K562 (cell line): ENCODE results near the gene FBXO27. TPM values are rescaled to one million over a fixed set of nuclear protein-coding genes. Genes with fewer than 3 reads are reported as not detected.

Experiments used
- CCAR2 ChIP-seq: fragments of 200-400 bp; formaldehyde crosslinking; IDR thresholded peaks from 2 replicates; pipeline ENCODE4 v1.6.1; 2017; ENCODE audit warnings: mild to moderate bottlenecking, low read depth, low read length
- CHD2 ChIP-seq: IDR thresholded peaks from 2 replicates; pipeline ENCODE4 v1.6.1; 2011; ENCODE audit warnings: low read depth, low read length
- FOS ChIP-seq: IDR thresholded peaks from 3 replicates; pipeline ENCODE4 v1.6.1; 2011; ENCODE audit not compliant: insufficient read length; ENCODE audit errors: extremely low read depth
- FOXA1 ChIP-seq: fragments of 450-650 bp; IDR thresholded peaks from 2 replicates; pipeline ENCODE4 v1.6.1; 2016; ENCODE audit warnings: mild to moderate bottlenecking, borderline replicate concordance
- MTA3 ChIP-seq: fragments of 450-650 bp; formaldehyde crosslinking; IDR thresholded peaks from 2 replicates; pipeline ENCODE4 v1.6.1; 2017; ENCODE audit warnings: mild to moderate bottlenecking, borderline replicate concordance
- PHB2 ChIP-seq: fragments of 450-650 bp; IDR thresholded peaks from 2 replicates; pipeline ENCODE4 v1.6.1; 2017; ENCODE audit warnings: low read depth
- RBM17 ChIP-seq: fragments of 200-400 bp; formaldehyde crosslinking; IDR thresholded peaks from 2 replicates; pipeline ENCODE4 v1.6.1; 2017; ENCODE audit warnings: low read depth, mild to moderate bottlenecking, low read length, borderline replicate concordance
- SIN3A ChIP-seq, 2 experiments: fragments of 150-350 bp in 1 of 2; IDR thresholded peaks; 2 replicates each; pipeline ENCODE4 v1.6.1; 2011 to 2016; ENCODE audit warnings: borderline replicate concordance in 2 of 2, low read depth in 2 of 2, low read length in 2 of 2, mild to moderate bottlenecking in 2 of 2, moderate library complexity in 2 of 2; ENCODE audit not compliant: control insufficient read depth in 1 of 2
- U2AF2 ChIP-seq: fragments of 200-400 bp; formaldehyde crosslinking; optimal IDR thresholded peaks from 2 replicates; pipeline ENCODE3; 2017; ENCODE audit warnings: low read depth, mild to moderate bottlenecking, low read length
- ZBTB7A ChIP-seq: IDR thresholded peaks from 2 replicates; pipeline ENCODE4 v1.6.1; 2011; ENCODE audit warnings: low read depth, mild to moderate bottlenecking, low read length, moderate library complexity, borderline replicate concordance; ENCODE audit not compliant: control insufficient read depth
- ZNF274 ChIP-seq: IDR thresholded peaks from 2 replicates; pipeline ENCODE4 v1.6.1; 2011; ENCODE audit warnings: low read depth, mild to moderate bottlenecking, low read length, moderate library complexity, borderline replicate concordance
- ZNF354B ChIP-seq: fragments of 250-450 bp; sonication (Bioruptor Pico); IDR thresholded peaks from 2 replicates; pipeline ENCODE4 v1.4.0; 2020
- polyA plus RNA-seq, 8 experiments: library from polyadenylated mRNA; depleted of rRNA in 4 of 8; stranded (reverse) in 5 of 8; unstranded in 3 of 8; fragments of >200 nt; fragmentation: Nextera tagmentation in 2 of 8; fragmentation: Illumina TruSeq in 1 of 8; extraction: Ambion mirVana in 2 of 8; extraction: Trizol in 1 of 8; gene quantifications; 2 replicates each; pipeline versions ENCODE4 v1.2.1 to v1.2.3, GENCODE V29; 2011 to 2014; ENCODE audit warnings: inconsistent platforms in 1 of 8, missing spikeins in 1 of 8
- total RNA-seq, 7 experiments: library from RNA; depleted of rRNA in 6 of 7; stranded (reverse); fragments of >200 nt in 6 of 7; fragmentation: Illumina TruSeq in 2 of 7; extraction: Trizol in 2 of 7; gene quantifications; 2 replicates each; pipeline versions ENCODE4 v1.2.1 to v1.2.3, GENCODE V29; 2011 to 2021; ENCODE audit warnings: low replicate concordance in 1 of 7
- TF ChIP-seq, protein P1 (sequence below): sonication (generic); formaldehyde crosslinking; IDR thresholded peaks from 2 replicates; pipeline ENCODE4 v1.8.0; 2022; ENCODE audit warnings: missing genetic modification reagents, mild to moderate bottlenecking, moderate library complexity, borderline replicate concordance
- TF ChIP-seq, protein P2 (sequence below), 2 experiments: fragments of 450-650 bp in 1 of 2; sonication (generic) in 1 of 2; formaldehyde crosslinking in 1 of 2; IDR thresholded peaks in 1 of 2; conservative IDR thresholded peaks in 1 of 2; 2 replicates each; pipeline versions ENCODE4 v1.6.1 to v1.8.1; 2016 to 2023; ENCODE audit warnings: mild to moderate bottlenecking in 2 of 2, moderate library complexity in 2 of 2, inconsistent platforms in 1 of 2, missing genetic modification reagents in 1 of 2
- TF ChIP-seq, protein P3 (sequence below): sonication (generic); formaldehyde crosslinking; IDR thresholded peaks from 2 replicates; pipeline ENCODE4 v1.8.1; 2023; ENCODE audit warnings: mild to moderate bottlenecking, missing genetic modification reagents
- TF ChIP-seq, protein P4 (sequence below): sonication (generic); formaldehyde crosslinking; IDR thresholded peaks from 2 replicates; pipeline ENCODE4 v1.8.0; 2022; ENCODE audit warnings: mild to moderate bottlenecking, missing genetic modification reagents
- TF ChIP-seq, protein P5 (sequence below): fragments of 250-450 bp; sonication (Bioruptor Pico); IDR thresholded peaks from 2 replicates; pipeline ENCODE4 v1.8.0; 2021; ENCODE audit warnings: moderate library complexity, mild to moderate bottlenecking, inconsistent platforms
- TF ChIP-seq, protein P6 (sequence below), 2 experiments: fragments of 250-450 bp in 1 of 2; fragments of 450-650 bp in 1 of 2; sonication (Bioruptor Pico) in 1 of 2; IDR thresholded peaks; 2 replicates each; pipeline versions ENCODE4 v1.6.1 to v1.8.0; 2016 to 2021; ENCODE audit warnings: mild to moderate bottlenecking in 2 of 2, moderate library complexity in 2 of 2, missing compliant biosample characterization in 1 of 2, missing genetic modification characterization in 1 of 2

FBXO27 gene
- total and polyA plus RNA-seq, 9 of the 15 experiments (the other 6 are each of a cell fraction or from before 2014, with no cell fraction given): 1.8 to 11.0 (median 6.3) TPM

DNA sequence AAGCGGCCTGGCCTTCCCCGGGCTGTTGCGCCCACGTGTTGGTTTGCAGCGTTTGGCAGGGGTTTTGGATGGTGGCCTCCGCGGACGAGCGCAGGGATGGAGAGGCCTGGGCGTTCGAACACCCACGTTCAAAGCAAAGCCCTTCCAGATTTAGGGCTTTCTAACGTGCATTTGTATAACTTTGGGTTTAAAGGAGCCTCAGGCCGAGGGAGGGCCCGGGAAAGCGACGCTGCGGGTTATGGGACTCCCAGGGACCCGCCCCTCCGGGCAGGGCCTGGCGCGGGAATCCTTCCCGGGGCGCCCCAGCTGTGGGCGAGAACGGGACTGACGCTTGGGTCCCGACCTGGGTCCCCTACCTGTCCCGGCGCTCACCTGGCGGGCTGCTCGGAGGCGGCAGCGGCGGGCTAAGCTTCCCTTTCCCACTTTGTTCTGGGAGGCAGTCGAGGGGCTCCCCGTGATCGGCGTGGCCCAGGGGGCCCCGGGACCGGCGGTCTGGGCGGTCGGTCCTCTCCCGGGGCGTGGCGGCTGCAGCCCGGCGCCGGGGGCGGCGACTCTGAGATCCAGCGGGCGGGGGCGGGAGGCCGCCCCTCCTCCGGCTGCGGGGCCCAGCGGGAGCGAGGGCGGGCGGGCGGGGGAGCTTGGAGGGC, 57.0 kb downstream of the FBXO27 start, which contains the start of gene FBXO17 (continued):
- TF ChIP-seq, protein P1, sequence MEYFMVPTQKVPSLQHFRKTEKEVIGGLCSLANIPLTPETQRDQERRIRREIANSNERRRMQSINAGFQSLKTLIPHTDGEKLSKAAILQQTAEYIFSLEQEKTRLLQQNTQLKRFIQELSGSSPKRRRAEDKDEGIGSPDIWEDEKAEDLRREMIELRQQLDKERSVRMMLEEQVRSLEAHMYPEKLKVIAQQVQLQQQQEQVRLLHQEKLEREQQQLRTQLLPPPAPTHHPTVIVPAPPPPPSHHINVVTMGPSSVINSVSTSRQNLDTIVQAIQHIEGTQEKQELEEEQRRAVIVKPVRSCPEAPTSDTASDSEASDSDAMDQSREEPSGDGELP: peak; percentile 86
- TF ChIP-seq RBM17 (no peak), ZBTB7A (peak; percentile 85), U2AF2 (no peak), MTA3 (no peak; the same call in 1 of the 2 replicates), FOXA1 (no peak), FOS (no peak), ZNF354B (CRISPR knock-in tag) (no peak), ZNF274 (no peak), CHD2 (0 out of 2 replicates have a peak, but pooled peaks have one; percentile 18), SIN3A (IDR thresholded peaks at IDR 0.05; ENCODE audit: borderline replicate concordance in 2 of 2, control insufficient read depth in 1 of 2, low read depth in 2 of 2, low read length in 2 of 2) (peak; percentile 66 to 90; a peak in 3 of 4 replicates), PHB2 (no peak), CCAR2 (no peak)
- TF ChIP-seq, protein P2, sequence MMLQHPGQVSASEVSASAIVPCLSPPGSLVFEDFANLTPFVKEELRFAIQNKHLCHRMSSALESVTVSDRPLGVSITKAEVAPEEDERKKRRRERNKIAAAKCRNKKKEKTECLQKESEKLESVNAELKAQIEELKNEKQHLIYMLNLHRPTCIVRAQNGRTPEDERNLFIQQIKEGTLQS (IDR thresholded peaks at IDR 0.05): no peak
- TF ChIP-seq, protein P2 (CRISPR knock-in tag; conservative IDR thresholded peaks at IDR 0.05): no peak
- TF ChIP-seq, protein P3, sequence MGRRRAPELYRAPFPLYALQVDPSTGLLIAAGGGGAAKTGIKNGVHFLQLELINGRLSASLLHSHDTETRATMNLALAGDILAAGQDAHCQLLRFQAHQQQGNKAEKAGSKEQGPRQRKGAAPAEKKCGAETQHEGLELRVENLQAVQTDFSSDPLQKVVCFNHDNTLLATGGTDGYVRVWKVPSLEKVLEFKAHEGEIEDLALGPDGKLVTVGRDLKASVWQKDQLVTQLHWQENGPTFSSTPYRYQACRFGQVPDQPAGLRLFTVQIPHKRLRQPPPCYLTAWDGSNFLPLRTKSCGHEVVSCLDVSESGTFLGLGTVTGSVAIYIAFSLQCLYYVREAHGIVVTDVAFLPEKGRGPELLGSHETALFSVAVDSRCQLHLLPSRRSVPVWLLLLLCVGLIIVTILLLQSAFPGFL (CRISPR knock-in tag): no peak
- TF ChIP-seq, protein P4, sequence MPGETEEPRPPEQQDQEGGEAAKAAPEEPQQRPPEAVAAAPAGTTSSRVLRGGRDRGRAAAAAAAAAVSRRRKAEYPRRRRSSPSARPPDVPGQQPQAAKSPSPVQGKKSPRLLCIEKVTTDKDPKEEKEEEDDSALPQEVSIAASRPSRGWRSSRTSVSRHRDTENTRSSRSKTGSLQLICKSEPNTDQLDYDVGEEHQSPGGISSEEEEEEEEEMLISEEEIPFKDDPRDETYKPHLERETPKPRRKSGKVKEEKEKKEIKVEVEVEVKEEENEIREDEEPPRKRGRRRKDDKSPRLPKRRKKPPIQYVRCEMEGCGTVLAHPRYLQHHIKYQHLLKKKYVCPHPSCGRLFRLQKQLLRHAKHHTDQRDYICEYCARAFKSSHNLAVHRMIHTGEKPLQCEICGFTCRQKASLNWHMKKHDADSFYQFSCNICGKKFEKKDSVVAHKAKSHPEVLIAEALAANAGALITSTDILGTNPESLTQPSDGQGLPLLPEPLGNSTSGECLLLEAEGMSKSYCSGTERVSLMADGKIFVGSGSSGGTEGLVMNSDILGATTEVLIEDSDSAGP: no peak
- TF ChIP-seq, protein P5, sequence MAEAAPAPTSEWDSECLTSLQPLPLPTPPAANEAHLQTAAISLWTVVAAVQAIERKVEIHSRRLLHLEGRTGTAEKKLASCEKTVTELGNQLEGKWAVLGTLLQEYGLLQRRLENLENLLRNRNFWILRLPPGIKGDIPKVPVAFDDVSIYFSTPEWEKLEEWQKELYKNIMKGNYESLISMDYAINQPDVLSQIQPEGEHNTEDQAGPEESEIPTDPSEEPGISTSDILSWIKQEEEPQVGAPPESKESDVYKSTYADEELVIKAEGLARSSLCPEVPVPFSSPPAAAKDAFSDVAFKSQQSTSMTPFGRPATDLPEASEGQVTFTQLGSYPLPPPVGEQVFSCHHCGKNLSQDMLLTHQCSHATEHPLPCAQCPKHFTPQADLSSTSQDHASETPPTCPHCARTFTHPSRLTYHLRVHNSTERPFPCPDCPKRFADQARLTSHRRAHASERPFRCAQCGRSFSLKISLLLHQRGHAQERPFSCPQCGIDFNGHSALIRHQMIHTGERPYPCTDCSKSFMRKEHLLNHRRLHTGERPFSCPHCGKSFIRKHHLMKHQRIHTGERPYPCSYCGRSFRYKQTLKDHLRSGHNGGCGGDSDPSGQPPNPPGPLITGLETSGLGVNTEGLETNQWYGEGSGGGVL (CRISPR knock-in tag): no peak
- TF ChIP-seq, protein P6, sequence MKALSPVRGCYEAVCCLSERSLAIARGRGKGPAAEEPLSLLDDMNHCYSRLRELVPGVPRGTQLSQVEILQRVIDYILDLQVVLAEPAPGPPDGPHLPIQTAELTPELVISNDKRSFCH (CRISPR knock-in tag; IDR thresholded peaks at IDR 0.05): no peak
- TF ChIP-seq, protein P6 (tag; IDR thresholded peaks at IDR 0.05): no peak; the same call in 1 of the 2 replicates
